H9 (cell line): Measurements from ENCODE around the gene NOXRED1. TPM values are rescaled to one million over a fixed set of nuclear protein-coding genes. Genes with fewer than 3 reads are reported as not detected.

ENCODE experiments used
- DNase-seq: peaks from one replicate; pipeline ENCODE4 v3.0.0-alpha.2; 2017
- H2AFZ ChIP-seq: one replicate; pipeline ENCODE4 v1.6.1; 2013; ENCODE audit warnings: mild to moderate bottlenecking, low read length, control low read depth, moderate library complexity
- H2AK5ac ChIP-seq: 2 replicates; pipeline ENCODE4 v1.6.1; 2013; ENCODE audit warnings: low read length, control low read depth, mixed read lengths; ENCODE audit not compliant: insufficient read length
- H2BK120ac ChIP-seq: one replicate; pipeline ENCODE4 v1.6.1; 2013; ENCODE audit warnings: low read depth, mild to moderate bottlenecking, low read length, control low read depth, inconsistent platforms; ENCODE audit not compliant: poor library complexity, severe bottlenecking
- H2BK12ac ChIP-seq: 2 replicates; pipeline ENCODE4 v1.6.1; 2013; ENCODE audit warnings: low read length, control low read depth, mixed read lengths, low read depth; ENCODE audit not compliant: insufficient read length
- H2BK15ac ChIP-seq: 2 replicates; pipeline ENCODE4 v1.6.1; 2013; ENCODE audit warnings: low read depth, low read length, control low read depth
- H2BK20ac ChIP-seq: one replicate; pipeline ENCODE4 v1.6.1; 2013; ENCODE audit warnings: low read depth, mild to moderate bottlenecking, low read length, control low read depth, inconsistent platforms; ENCODE audit not compliant: poor library complexity, severe bottlenecking
- H2BK5ac ChIP-seq: 2 replicates; pipeline ENCODE4 v1.6.1; 2013; ENCODE audit warnings: low read length, control low read depth, mixed read lengths; ENCODE audit not compliant: insufficient read length
- H3K14ac ChIP-seq: 2 replicates; pipeline ENCODE4 v1.6.1; 2013; ENCODE audit warnings: low read length, control low read depth; ENCODE audit not compliant: insufficient read depth
- H3K18ac ChIP-seq: 2 replicates; pipeline ENCODE4 v1.6.1; 2013; ENCODE audit warnings: low read depth, mild to moderate bottlenecking, mixed read lengths, low read length, control low read depth; ENCODE audit not compliant: insufficient read length
- H3K23ac ChIP-seq: 2 replicates; pipeline ENCODE4 v1.6.1; 2013; ENCODE audit warnings: low read length, control low read depth, mixed read lengths, low read depth; ENCODE audit not compliant: insufficient read length
- H3K23me2 ChIP-seq: 2 replicates; pipeline ENCODE4 v1.6.1; 2013; ENCODE audit warnings: low read depth, mild to moderate bottlenecking, mixed read lengths, low read length, control low read depth; ENCODE audit not compliant: insufficient read length, poor library complexity, severe bottlenecking
- H3K27ac ChIP-seq: 2 replicates; pipeline ENCODE4 v1.5.1; 2013; ENCODE audit warnings: low read length, control low read depth, mixed read lengths, low read depth; ENCODE audit not compliant: insufficient read length
- H3K27me3 ChIP-seq: 2 replicates; pipeline ENCODE4 v1.6.1; 2013; ENCODE audit warnings: low read length, control low read depth, inconsistent platforms; ENCODE audit not compliant: insufficient read depth
- H3K4ac ChIP-seq: 2 replicates; pipeline ENCODE4 v1.6.1; 2013; ENCODE audit warnings: low read depth, mild to moderate bottlenecking, control low read depth, inconsistent platforms, low read length, moderate library complexity
- H3K4me1 ChIP-seq: 2 replicates; pipeline ENCODE4 v1.6.1; 2013; ENCODE audit warnings: low read length, control low read depth, inconsistent platforms; ENCODE audit not compliant: insufficient read depth
- H3K4me2 ChIP-seq: 2 replicates; pipeline ENCODE4 v1.6.1; 2013; ENCODE audit warnings: low read length, control low read depth, mixed read lengths; ENCODE audit not compliant: insufficient read length, insufficient read depth
- H3K56ac ChIP-seq: 2 replicates; pipeline ENCODE4 v1.6.1; 2013; ENCODE audit warnings: low read depth, mild to moderate bottlenecking, mixed read lengths, low read length, control low read depth; ENCODE audit not compliant: insufficient read length
- H3K79me1 ChIP-seq: 2 replicates; pipeline ENCODE4 v1.6.1; 2013; ENCODE audit warnings: low read depth, mild to moderate bottlenecking, moderate library complexity, low read length, control low read depth, inconsistent platforms; ENCODE audit not compliant: insufficient read depth, poor library complexity, severe bottlenecking
- H3K79me2 ChIP-seq: 2 replicates; pipeline ENCODE4 v1.6.1; 2013; ENCODE audit warnings: low read length, control low read depth, inconsistent platforms; ENCODE audit not compliant: insufficient read depth
- H3K9ac ChIP-seq: 2 replicates; pipeline ENCODE4 v1.6.1; 2013; ENCODE audit warnings: low read length, control low read depth, mixed read lengths; ENCODE audit not compliant: insufficient read length; ENCODE audit errors: extremely low read depth
- H3K9me3 ChIP-seq: one replicate; pipeline ENCODE4 v1.6.1; 2013; ENCODE audit warnings: low read depth, low read length, inconsistent platforms; ENCODE audit not compliant: control insufficient read depth
- H3T11ph ChIP-seq: one replicate; pipeline ENCODE4 v1.6.1; 2013; ENCODE audit warnings: mild to moderate bottlenecking, low read length, control low read depth, inconsistent platforms
- H4K20me1 ChIP-seq: one replicate; pipeline ENCODE4 v1.6.1; 2013; ENCODE audit not compliant: control insufficient read depth, insufficient read length, insufficient read depth
- H4K5ac ChIP-seq: 2 replicates; pipeline ENCODE4 v1.6.1; 2013; ENCODE audit warnings: low read depth, mild to moderate bottlenecking, mixed read lengths, low read length, control low read depth; ENCODE audit not compliant: insufficient read length
- H4K8ac ChIP-seq: replicated peaks from 2 replicates; pipeline ENCODE4 v1.6.1; 2013; ENCODE audit warnings: low read length, control low read depth, mixed read lengths, low read depth; ENCODE audit not compliant: insufficient read length
- H4K91ac ChIP-seq: 2 replicates; pipeline ENCODE4 v1.6.1; 2013; ENCODE audit warnings: low read depth, mild to moderate bottlenecking, moderate library complexity, mixed read lengths, low read length, control low read depth; ENCODE audit not compliant: insufficient read length
- H3K27ac Mint-ChIP-seq, 3 experiments: 2 replicates in 2 of 3; 3 replicates in 1 of 3; pipeline ENCODE4 v1.8.0; 2020 to 2021; ENCODE audit warnings: mixed read lengths in 3 of 3, mild to moderate bottlenecking in 1 of 3, moderate library complexity in 1 of 3
- H3K27me3 Mint-ChIP-seq: 2 replicates; pipeline ENCODE4 v1.8.0; 2021; ENCODE audit warnings: low read depth, mild to moderate bottlenecking, moderate library complexity, mixed read lengths
- H3K36me3 Mint-ChIP-seq, 3 experiments: 2 replicates in 2 of 3; 3 replicates in 1 of 3; pipeline ENCODE4 v1.8.0; 2020 to 2021; ENCODE audit warnings: low read depth in 3 of 3, mixed read lengths in 3 of 3; ENCODE audit not compliant: insufficient read depth in 1 of 3
- H3K4me1 Mint-ChIP-seq, 2 experiments: 2 replicates each; pipeline ENCODE4 v1.8.0; 2020; ENCODE audit warnings: mixed read lengths in 2 of 2
- H3K4me3 Mint-ChIP-seq, 2 experiments: 2 replicates in 1 of 2; 3 replicates in 1 of 2; pipeline ENCODE4 v1.8.0; 2020 to 2021; ENCODE audit warnings: mild to moderate bottlenecking in 2 of 2, mixed read lengths in 2 of 2, moderate library complexity in 1 of 2
- H3K9me3 Mint-ChIP-seq, 2 experiments: 2 replicates in 1 of 2; 3 replicates in 1 of 2; pipeline ENCODE4 v1.8.0; 2020; ENCODE audit warnings: mild to moderate bottlenecking in 2 of 2, mixed read lengths in 2 of 2, moderate library complexity in 1 of 2
- CTCF ChIP-seq: fragments of 200-600 bp; sonication (generic); conservative IDR thresholded peaks from 3 replicates; pipeline ENCODE4 v1.8.0; 2021; ENCODE audit warnings: antibody characterized with exemption, mild to moderate bottlenecking
- WGBS: extraction: QIAGEN DNeasy Blood & Tissue Kit; methylation state at CpG from one replicate; pipeline ENCODE4 v1.1.7; 2013; ENCODE audit warnings: missing lambda C conversion rate, low lambda C conversion rate, mixed read lengths; ENCODE audit not compliant: insufficient read length; ENCODE audit errors: extremely low coverage; 5-methylcytosine and 5-hydroxymethylcytosine counted together
- total RNA-seq: library from RNA; stranded (reverse); gene quantifications from 2 replicates; pipeline ENCODE4 v1.2.1, GENCODE V29; 2021

NOXRED1 gene
- total RNA-seq, 1 experiment from 2014 or later, result not detected

GRCh38 chr14:77406718-77407117 lies 16.6 kb downstream of the NOXRED1 start:
- Mint-ChIP-seq H3K27ac (no peak overlapping the region), H3K4me3 (no peak overlapping the region), H3K4me1 (peaks cover 0 to 4% of the 10 kb centered on the region in 2 experiments; a peak in 1 of 4 replicates), H3K36me3 (no peaks in the 10 kb centered on the region), H3K27me3 (no peaks in the 10 kb centered on the region), H3K9me3 (no peaks in the 10 kb centered on the region)
- Histone ChIP-seq H3K9ac (no peak overlapping the region), H3K18ac (no peak overlapping the region), H4K20me1 (no peaks in the 10 kb centered on the region), H2BK5ac (no peak overlapping the region), H3K23me2 (no peaks in the 10 kb centered on the region), H3K23ac (no peak overlapping the region), H2AFZ (no peak overlapping the region), H4K91ac (no peak overlapping the region), H4K8ac (no peak overlapping the region), H2BK120ac (no peak overlapping the region), H2BK15ac (no peak overlapping the region), H3T11ph (no peak overlapping the region), H3K4me1 (no peaks in the 10 kb centered on the region), H3K4me2 (no peak overlapping the region), H2BK12ac (no peak overlapping the region), H3K4ac (no peak overlapping the region), H2AK5ac (no peak overlapping the region), H3K27ac (no peak overlapping the region), H3K79me2 (no peaks in the 10 kb centered on the region), H3K14ac (no peak overlapping the region), H4K5ac (no peak overlapping the region), H3K56ac (no peak overlapping the region), H3K79me1 (no peaks in the 10 kb centered on the region), H3K9me3 (no peaks in the 10 kb centered on the region), H3K27me3 (no peaks in the 10 kb centered on the region), H2BK20ac (no peak overlapping the region)
- WGBS, result no CpG with 5 or more reads among the region's 6 CpGs
- TF ChIP-seq CTCF, result no peak
- DNase-seq, result no peak
